Measurements from ENCODE around the gene GRPEL2.

GRCh38 chr5:149353911-149354310 is 8.6 kb downstream of the GRPEL2 start:
- no peak for TF ChIP-seq POLR2A (IDR thresholded peaks at IDR 0.05)
- no peak for TF ChIP-seq CTCF (IDR thresholded peaks at IDR 0.05)
